ENCODE data around the gene PREP. TPM values are rescaled to one million over a fixed set of nuclear protein-coding genes. Genes with fewer than 3 reads are reported as not detected.
"Not testable (repeated sequence)": the region's sequence is repeated elsewhere in the genome, so short reads cannot be mapped to it uniquely, and the experiment has no call there.

PREP gene
- polyA plus RNA-seq, 12 donors, result 29.9 to 47.7 (median 40.5) TPM; not detected in 1

- DNase-seq, result no peak
Measured at GRCh38 chr6:105352037-105352617, 50.8 kb downstream of the PREP start.

- DNase-seq, result no peak
Measured at GRCh38 chr6:105348897-105349296, 54.0 kb downstream of the PREP start.

- no peak for DNase-seq
Measured at GRCh38 chr6:105346052-105346451, 56.8 kb downstream of the PREP start.

GRCh38 chr6:105345506-105345905 lies 57.4 kb downstream of the PREP start:
- DNase-seq, result no peak

GRCh38 chr6:105344881-105345370 lies 58.0 kb downstream of the PREP start:
- DNase-seq, result no peak

- DNase-seq, result not testable (repeated sequence)
Measured at GRCh38 chr6:105338350-105338983, 64.4 kb downstream of the PREP start.

GRCh38 chr6:105336986-105337385 lies 65.9 kb downstream of the PREP start:
- DNase-seq, result peak; percentile 15

GRCh38 chr6:105332576-105332975 lies 70.3 kb downstream of the PREP start:
- DNase-seq, result no peak

GRCh38 chr6:105331927-105332326 lies 71.0 kb downstream of the PREP start:
- DNase-seq, result no peak

- no peak for DNase-seq
Measured at GRCh38 chr6:105330913-105331312, 72.0 kb downstream of the PREP start.

GRCh38 chr6:105330364-105330763 lies 72.5 kb downstream of the PREP start:
- DNase-seq, result no peak

- peak; percentile 22 for DNase-seq
Measured at GRCh38 chr6:105326833-105327770, 75.8 kb downstream of the PREP start.

- DNase-seq, result peak; percentile 18
Measured at GRCh38 chr6:105326216-105326615, 76.7 kb downstream of the PREP start.

GRCh38 chr6:105324386-105324950 lies 78.4 kb downstream of the PREP start:
- peak; percentile 15 for DNase-seq

GRCh38 chr6:105322499-105323225 lies 80.2 kb downstream of the PREP start:
- no peak for DNase-seq

- no peak for DNase-seq
Measured at GRCh38 chr6:105321728-105322127, 81.2 kb downstream of the PREP start.

- no peak for DNase-seq
Measured at GRCh38 chr6:105321207-105321606, 81.7 kb downstream of the PREP start.

- no peak for DNase-seq
Measured at GRCh38 chr6:105320765-105321164, 82.1 kb downstream of the PREP start.

GRCh38 chr6:105320271-105320670 lies 82.6 kb downstream of the PREP start:
- DNase-seq, result no peak

- DNase-seq, result no peak
Measured at GRCh38 chr6:105319331-105319730, 83.6 kb downstream of the PREP start.

- no peak for DNase-seq
Measured at GRCh38 chr6:105318660-105319059, 84.2 kb downstream of the PREP start.

All from muscle of arm (tissue), 12 donors.